Endometrium (tissue), 2 donors: ENCODE data around the gene KEAP1.

Experiments
- FAIRE-seq: peaks from 2 replicates; lab custom pipeline; 2012; peaks lifted over from hg19 to GRCh38; lab: Jason Lieb, UNC
- donor health status: control.
- donor health status: control.

KEAP1 gene

GRCh38 chr19:10523135-10523636 is 20.0 kb upstream of the KEAP1 start:
- FAIRE-seq: no peak

- FAIRE-seq: no peak
These were observed 18.5 kb upstream of the KEAP1 start for GRCh38 chr19:10521461-10522171.

- FAIRE-seq: no peak
These were observed 17.6 kb upstream of the KEAP1 start for GRCh38 chr19:10520652-10521318.

- no peak for FAIRE-seq
These were observed 16.3 kb upstream of the KEAP1 start for GRCh38 chr19:10519421-10519820.

- no peak for FAIRE-seq
These were observed 15.5 kb upstream of the KEAP1 start for GRCh38 chr19:10518444-10519361.

GRCh38 chr19:10517760-10518443 is 14.7 kb upstream of the KEAP1 start:
- no peak for FAIRE-seq

DNA sequence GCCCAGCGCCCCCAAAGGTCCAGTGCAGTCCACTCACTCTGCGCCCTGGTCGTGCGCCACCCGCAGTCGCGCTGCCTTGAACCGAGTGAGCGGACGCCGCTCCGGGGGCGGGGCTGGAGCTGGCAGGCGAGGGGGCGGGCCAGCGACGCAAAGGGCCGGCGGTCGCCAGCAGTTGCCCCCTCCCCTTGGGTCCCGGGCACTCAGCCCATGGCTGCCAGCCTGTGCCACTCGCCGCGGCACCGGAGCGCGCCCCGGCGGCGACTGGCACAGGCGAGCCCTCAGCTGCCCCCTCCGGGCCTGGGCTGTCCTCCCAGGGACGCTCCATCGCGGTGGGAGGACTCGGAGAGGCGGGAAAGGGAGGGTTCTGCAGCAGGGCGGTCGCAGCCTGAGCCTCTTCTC is 14.2 kb upstream of the KEAP1 start, which contains the start of gene S1PR5:
S1PR5 (minus strand) TSS at position 87 of the 399 bp plus-strand sequence. CDS start 2,436 bp downstream, outside the sequence.
- no peak for FAIRE-seq

DNA sequence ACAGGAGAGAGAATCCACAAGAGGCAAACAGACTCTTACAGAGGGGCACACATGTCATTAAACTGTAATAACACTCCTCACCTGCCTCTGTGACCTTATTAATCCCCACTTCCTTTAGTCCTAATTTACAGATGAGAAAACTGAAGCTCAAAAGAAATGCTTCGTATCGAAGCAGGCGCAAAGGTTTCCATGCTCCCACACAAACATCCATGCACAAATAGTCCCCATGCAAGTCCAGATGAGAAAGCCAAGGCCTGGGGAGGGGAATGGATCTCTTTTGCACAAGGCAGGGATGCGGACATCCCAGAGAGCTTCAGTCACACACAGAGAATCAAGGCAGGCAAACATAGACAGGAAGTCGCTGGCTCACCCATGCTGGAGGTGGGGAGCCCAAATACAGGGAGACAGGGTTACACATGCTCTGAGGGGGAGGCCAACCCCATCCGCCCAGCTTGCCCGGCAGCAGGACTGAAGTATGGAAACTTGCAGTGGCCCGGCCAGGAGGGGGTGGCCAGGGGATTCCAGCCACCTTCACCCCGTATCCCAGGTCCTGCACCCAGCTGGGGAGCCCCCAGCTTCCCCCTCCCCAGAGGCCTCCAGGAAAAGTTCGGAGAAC is 13.6 kb upstream of the KEAP1 start:
- FAIRE-seq: no peak

DNA sequence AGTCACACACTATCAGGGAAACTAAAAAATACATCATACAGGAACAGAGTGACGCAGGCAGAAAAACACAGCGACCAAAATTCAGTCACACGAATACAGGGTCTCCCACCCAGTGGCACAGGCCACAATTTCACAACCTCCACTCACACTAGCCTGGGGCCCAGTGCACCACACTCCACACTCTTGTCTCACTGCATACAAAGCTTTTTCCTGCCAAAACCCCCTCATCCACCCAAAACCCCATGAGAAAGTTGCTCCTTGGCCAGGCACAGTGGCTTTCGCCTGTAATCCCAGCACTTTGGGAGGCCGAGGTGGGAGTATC is 12.9 kb upstream of the KEAP1 start:
- no peak for FAIRE-seq

DNA sequence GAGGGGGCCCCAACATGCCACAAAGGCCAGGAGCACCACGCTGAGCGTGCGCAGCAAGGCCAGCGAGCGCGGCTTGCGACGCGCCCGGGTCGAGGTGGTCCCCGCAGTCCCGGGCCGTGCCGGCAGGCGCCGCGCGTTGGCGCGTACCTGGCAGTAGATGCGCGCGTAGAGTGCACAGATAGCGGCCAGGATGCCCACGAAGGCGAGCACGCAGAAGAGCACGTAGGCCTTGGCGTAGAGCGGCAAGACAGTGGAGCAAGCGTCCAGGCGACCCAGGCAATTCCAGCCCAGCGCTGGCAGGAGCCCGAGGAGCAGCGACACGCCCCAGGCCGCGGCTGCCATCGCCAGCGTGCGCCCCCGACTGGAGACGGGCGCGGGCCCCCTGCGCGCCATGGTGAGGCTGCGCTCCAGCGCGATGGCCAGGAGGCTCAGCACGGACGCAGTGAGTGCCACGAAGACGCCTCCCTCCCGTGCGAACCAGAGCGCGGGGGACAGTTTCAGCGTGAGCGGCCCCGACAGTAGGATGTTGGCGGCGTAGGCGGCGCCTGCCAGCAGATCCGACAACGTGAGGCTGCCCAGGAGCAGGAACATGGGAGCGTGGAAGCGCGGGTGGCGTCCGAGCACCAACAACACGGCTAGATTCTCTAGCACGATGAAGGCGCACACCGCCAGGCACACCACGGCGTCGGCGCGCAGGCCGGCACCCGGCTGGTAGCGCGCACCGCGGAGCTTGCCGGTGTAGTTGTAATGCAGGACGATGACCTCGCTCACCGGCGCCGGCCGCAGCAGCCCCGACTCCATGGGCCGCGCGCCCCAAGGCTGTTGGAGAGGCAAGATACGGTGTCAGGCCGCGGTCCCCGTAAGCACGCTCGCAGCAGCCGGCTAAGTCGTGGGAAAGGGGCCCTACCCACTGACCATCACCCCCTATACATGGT is 11.3 kb upstream of the KEAP1 start:
- FAIRE-seq: no peak

GRCh38 chr19:10513223-10513622 is 10.1 kb upstream of the KEAP1 start:
- no peak for FAIRE-seq

- FAIRE-seq: no peak
These were observed 7.2 kb upstream of the KEAP1 start for GRCh38 chr19:10510301-10510802.

GRCh38 chr19:10508707-10509106 is 5.6 kb upstream of the KEAP1 start:
- FAIRE-seq: no peak

GRCh38 chr19:10508036-10508435 is 4.9 kb upstream of the KEAP1 start:
- FAIRE-seq: no peak

DNA sequence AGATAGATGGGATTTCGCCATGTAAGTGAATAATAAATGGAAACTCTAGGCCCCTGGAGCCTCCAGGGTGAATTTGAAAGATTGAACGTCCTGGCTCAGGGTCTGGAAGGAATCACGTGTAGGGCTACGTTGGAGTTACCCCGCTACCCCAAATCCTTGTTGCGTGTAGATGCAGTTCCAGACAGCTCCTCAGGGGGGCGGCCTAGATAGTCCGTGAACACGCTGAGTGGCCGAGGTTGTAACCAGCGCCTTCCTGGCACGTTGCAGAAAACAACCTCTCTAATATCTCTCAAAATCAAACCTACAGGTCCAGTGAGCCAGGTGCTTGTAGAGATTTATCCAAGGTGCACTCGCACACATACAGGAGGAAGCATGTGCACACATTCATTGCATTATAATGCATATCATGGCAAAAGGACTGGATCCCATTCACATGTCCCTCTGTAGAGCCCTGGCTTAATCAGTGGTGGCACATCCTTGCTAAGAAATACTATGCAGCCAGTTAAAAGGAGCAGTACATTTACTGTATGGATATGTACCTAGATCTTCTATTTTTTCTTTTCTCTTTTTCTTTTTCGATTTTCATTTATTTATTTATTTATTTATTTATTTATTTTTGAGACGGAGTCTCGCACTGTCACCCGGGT is 2.5 kb upstream of the KEAP1 start:
- no peak for FAIRE-seq

DNA sequence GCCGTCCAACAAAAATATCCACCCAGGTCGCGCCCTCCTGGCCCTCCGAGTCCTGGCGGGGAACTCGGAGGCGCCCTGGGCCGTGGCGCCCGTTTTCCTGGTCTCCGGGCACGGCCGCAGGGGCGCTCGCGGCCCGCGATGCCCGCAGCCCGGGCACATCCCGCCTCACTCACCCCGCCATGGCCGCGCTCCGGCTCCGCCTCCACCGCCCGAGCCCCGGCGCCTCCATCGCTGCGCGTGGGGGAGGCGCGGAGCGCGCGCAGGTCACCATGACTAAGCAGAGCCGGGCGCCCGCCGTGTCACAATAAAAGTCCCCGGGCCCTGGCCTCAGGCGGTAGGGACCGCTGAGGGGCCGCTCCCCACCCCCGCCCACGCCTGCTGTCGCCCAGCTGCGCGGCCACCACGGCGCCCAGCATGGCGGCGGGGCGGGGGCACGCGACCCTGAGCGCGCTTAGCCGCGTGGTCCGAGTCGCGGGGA is 593 bp downstream of the KEAP1 start:
- FAIRE-seq: no peak

- FAIRE-seq: no peak
These were observed 1.1 kb downstream of the KEAP1 start for GRCh38 chr19:10501971-10502523.

DNA sequence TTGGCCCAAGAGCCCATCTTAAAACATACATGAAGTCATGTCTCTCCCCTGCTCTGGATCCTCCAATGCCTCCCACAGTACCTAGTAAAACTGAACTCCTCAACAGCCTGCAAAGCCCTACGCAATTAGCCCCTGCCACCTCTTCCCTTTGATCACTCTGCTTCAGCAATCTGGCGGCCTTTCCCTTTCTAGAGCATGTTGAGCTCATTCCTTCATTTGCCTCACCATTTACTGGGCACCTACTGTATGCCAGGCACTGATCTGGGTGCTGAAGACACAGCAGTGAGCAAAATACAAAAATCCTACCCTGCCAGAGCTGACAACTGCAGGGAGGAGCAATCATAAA is 2.9 kb downstream of the KEAP1 start:
- no peak for FAIRE-seq

DNA sequence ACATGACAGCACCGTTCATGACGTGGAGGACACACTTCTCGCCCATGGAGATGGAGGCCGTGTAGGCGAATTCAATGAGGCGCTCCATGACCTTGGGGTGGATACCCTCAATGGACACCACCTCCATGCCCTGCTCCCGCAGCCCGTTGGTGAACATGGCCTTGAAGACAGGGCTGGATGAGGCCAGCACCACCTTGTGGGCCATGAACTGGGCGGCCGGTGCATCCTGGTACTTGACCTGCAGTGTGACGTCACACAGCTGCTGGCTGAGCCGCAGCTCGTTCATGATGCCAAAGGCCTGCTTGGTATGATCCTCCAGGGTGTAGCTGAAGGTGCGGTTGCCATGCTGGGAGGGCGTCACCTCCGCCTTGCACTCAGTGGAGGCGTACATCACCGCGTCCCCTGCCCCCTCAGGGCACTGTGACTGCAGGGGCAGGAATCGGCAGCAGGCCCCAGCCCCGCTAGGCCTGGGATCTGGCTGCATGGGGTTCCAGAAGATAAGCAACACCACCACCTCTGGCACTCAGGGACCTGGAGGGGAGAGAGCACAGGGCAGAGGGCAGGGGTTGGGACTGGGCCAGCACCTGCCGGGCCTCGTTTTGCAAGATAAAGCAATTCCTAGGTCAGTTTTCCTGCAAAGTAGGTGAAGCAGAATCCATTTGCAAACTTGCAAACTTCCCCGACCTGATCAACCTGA is 3.5 kb downstream of the KEAP1 start:
- no peak for FAIRE-seq
